MM.1S (cell line): ENCODE data around the gene MED13L.

ENCODE experiments used
- DNase-seq: peaks from one replicate; pipeline ENCODE4 v3.0.0-alpha.2; 2015
- H2AFZ ChIP-seq: fragments of 300-600 bp; sonication (generic); 2 replicates; pipeline ENCODE4 v1.6.0; 2016; ENCODE audit warnings: antibody characterized with exemption, low read length
- H3F3A ChIP-seq: fragments of 300-600 bp; sonication (generic); 2 replicates; pipeline ENCODE4 v1.6.1; 2016; ENCODE audit warnings: mild to moderate bottlenecking, antibody characterized with exemption, low read length, moderate library complexity, mixed read lengths; ENCODE audit not compliant: insufficient read depth
- H3K27ac ChIP-seq: fragments of 300-600 bp; sonication (generic); 2 replicates; pipeline ENCODE4 v1.5.1; 2016; ENCODE audit warnings: mild to moderate bottlenecking, low read length
- H3K27me3 ChIP-seq: fragments of 300-600 bp; sonication (generic); replicated peaks from 2 replicates; pipeline ENCODE4 v1.6.0; 2016; ENCODE audit warnings: low read length; ENCODE audit not compliant: insufficient read depth
- H3K36me3 ChIP-seq: fragments of 300-600 bp; sonication (generic); replicated peaks from 2 replicates; pipeline ENCODE4 v1.6.1; 2016; ENCODE audit warnings: mild to moderate bottlenecking, low read length, mixed read lengths; ENCODE audit not compliant: insufficient read depth
- H3K4me1 ChIP-seq: fragments of 300-600 bp; sonication (generic); 2 replicates; pipeline ENCODE4 v1.6.1; 2016; ENCODE audit warnings: low read length, mixed read lengths
- H3K4me2 ChIP-seq: fragments of 300-600 bp; sonication (generic); 2 replicates; pipeline ENCODE4 v1.6.0; 2016; ENCODE audit warnings: low read depth, low read length
- H3K4me3 ChIP-seq: fragments of 300-600 bp; sonication (generic); 2 replicates; pipeline ENCODE4 v1.5.1; 2016; ENCODE audit warnings: low read length, mixed read lengths
- H3K79me2 ChIP-seq: fragments of 300-600 bp; sonication (generic); 2 replicates; pipeline ENCODE4 v1.6.1; 2016; ENCODE audit warnings: mixed run types, low read length, mixed read lengths
- H3K9ac ChIP-seq: fragments of 300-600 bp; sonication (generic); 2 replicates; pipeline ENCODE4 v1.6.1; 2016; ENCODE audit warnings: low read length, mixed read lengths
- H3K9me2 ChIP-seq: fragments of 300-600 bp; sonication (generic); replicated peaks from 2 replicates; pipeline ENCODE4 v1.6.1; 2016; ENCODE audit warnings: mild to moderate bottlenecking, low read length, mixed read lengths; ENCODE audit not compliant: insufficient read depth
- H3K9me3 ChIP-seq: fragments of 300-600 bp; sonication (generic); replicated peaks from 2 replicates; pipeline ENCODE4 v1.6.1; 2016; ENCODE audit warnings: mild to moderate bottlenecking, low read length, mixed read lengths; ENCODE audit not compliant: insufficient read depth
- H4K20me1 ChIP-seq: fragments of 300-600 bp; sonication (generic); 2 replicates; pipeline ENCODE4 v1.6.1; 2016; ENCODE audit warnings: mild to moderate bottlenecking, low read length, moderate library complexity, mixed read lengths; ENCODE audit not compliant: insufficient read depth
- EZH2 ChIP-seq: fragments of 300-600 bp; sonication (generic); optimal IDR thresholded peaks from 2 replicates; pipeline ENCODE3; 2017; ENCODE audit warnings: low read depth, mild to moderate bottlenecking, antibody characterized with exemption, low read length, mixed read lengths
- EZH2phosphoT487 ChIP-seq: fragments of 300-600 bp; sonication (generic); IDR thresholded peaks from 2 replicates; pipeline ENCODE4 v1.6.1; 2018; ENCODE audit warnings: antibody characterized with exemption, low read length
- TF ChIP-seq, protein P1 (sequence below): fragments of 300-600 bp; sonication (generic); IDR thresholded peaks from 2 replicates; pipeline ENCODE4 v1.5.1; 2016; ENCODE audit warnings: antibody characterized with exemption, low read length, mixed read lengths

Gene MED13L

DNA sequence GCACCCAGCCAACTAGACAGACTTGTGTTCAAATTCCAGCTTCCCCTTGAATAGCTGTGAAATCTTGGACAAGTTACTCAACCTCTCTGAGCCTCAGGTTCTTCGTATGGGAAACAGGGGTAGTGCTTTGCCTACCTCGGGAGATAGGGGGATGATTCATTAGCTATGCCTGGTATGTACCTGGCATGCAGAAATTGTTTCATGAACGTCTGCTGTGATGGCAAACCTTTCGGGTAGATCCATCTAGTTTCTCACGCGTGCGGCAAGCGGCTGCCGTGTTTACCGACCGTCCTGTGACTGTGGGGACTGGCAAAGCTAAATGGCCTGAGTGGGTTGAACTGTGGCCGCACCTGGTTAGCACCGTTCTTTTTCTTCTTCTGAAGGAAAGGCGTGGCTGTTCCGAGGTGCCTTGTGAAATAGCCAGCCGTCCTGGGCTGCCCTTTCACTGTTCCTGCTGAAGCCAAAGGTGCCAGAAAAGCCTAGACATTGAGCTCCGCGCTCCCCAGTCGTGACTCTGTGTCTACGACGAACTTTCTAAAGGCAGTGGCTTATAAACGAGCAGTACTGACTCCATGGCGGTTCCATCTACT lies 40.6 kb upstream of the MED13L start:
- H3K4me2 ChIP-seq = no peak overlapping the region
- no peaks in the 10 kb centered on the region for H3F3A ChIP-seq
- no peaks in the 10 kb centered on the region for H4K20me1 ChIP-seq
- H3K4me1 ChIP-seq = peaks cover 19% of the 10 kb centered on the region
- no peaks in the 10 kb centered on the region for H3K27me3 ChIP-seq
- H3K4me3 ChIP-seq = no peak overlapping the region
- H3K9me3 ChIP-seq = no peaks in the 10 kb centered on the region
- H3K36me3 ChIP-seq = no peaks in the 10 kb centered on the region
- H3K9me2 ChIP-seq = no peaks in the 10 kb centered on the region
- no peaks in the 10 kb centered on the region for H3K79me2 ChIP-seq
- H3K9ac ChIP-seq = no peak overlapping the region
- no peak for DNase-seq
- no peak overlapping the region for H3K27ac ChIP-seq
- no peak overlapping the region for H2AFZ ChIP-seq
- TF ChIP-seq EZH2 (no peak), EZH2phosphoT487 (no peak)
- TF ChIP-seq, protein P1, sequence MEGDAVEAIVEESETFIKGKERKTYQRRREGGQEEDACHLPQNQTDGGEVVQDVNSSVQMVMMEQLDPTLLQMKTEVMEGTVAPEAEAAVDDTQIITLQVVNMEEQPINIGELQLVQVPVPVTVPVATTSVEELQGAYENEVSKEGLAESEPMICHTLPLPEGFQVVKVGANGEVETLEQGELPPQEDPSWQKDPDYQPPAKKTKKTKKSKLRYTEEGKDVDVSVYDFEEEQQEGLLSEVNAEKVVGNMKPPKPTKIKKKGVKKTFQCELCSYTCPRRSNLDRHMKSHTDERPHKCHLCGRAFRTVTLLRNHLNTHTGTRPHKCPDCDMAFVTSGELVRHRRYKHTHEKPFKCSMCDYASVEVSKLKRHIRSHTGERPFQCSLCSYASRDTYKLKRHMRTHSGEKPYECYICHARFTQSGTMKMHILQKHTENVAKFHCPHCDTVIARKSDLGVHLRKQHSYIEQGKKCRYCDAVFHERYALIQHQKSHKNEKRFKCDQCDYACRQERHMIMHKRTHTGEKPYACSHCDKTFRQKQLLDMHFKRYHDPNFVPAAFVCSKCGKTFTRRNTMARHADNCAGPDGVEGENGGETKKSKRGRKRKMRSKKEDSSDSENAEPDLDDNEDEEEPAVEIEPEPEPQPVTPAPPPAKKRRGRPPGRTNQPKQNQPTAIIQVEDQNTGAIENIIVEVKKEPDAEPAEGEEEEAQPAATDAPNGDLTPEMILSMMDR = no peak

DNA sequence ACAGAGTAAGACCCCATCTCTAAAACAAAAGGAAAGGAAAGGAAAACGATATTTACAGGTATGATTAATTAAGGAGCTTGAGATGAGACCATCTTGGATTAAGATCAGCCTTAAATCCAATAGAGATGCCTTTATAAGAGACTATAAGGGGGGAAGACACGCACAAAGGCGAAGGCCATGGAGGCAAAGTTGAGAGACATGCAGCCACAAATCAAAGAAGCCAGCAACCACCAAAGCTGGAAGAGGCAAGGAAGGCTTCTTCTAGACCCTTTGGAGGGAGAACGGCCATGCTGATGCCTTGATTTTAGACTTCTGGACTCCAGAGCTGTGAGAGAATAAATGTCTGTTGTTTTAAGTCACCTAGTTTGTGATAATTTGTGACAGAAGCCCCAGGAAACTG lies 39.6 kb upstream of the MED13L start:
- H3K9me2 ChIP-seq = no peaks in the 10 kb centered on the region
- no peaks in the 10 kb centered on the region for H4K20me1 ChIP-seq
- H3K27ac ChIP-seq = no peak overlapping the region
- no peaks in the 10 kb centered on the region for H3F3A ChIP-seq
- no peaks in the 10 kb centered on the region for H3K27me3 ChIP-seq
- H3K36me3 ChIP-seq = no peaks in the 10 kb centered on the region
- no peak for TF ChIP-seq EZH2phosphoT487
- TF ChIP-seq EZH2 = no peak
- TF ChIP-seq, protein P1 = no peak
- H3K4me2 ChIP-seq = no peak overlapping the region
- no peak overlapping the region for H2AFZ ChIP-seq
- H3K9me3 ChIP-seq = no peaks in the 10 kb centered on the region
- peaks cover 19% of the 10 kb centered on the region for H3K4me1 ChIP-seq
- no peaks in the 10 kb centered on the region for H3K79me2 ChIP-seq
- DNase-seq = no peak
- H3K4me3 ChIP-seq = no peak overlapping the region
- no peak overlapping the region for H3K9ac ChIP-seq

DNA sequence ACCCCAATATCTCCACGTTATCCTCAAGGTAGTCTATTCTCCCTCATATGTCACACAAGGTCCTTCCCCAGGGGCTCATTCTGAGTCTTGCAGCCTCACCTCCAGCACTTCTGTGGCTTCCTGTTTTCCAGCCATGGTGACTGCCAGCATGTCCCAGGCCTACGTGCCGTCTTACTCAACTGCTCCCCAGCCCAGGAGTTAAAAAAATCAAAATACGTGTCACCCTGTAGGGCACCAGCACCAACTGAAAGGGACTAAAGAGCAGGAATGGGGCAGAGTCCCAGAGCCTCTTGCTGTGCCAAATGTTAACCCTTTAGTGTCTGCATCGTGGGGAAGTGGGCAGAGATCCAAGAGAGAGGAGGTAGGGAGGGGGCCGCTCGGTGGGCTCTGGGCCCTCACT lies 37.0 kb upstream of the MED13L start:
- Histone ChIP-seq H3K9me3 (no peaks in the 10 kb centered on the region), H3F3A (no peaks in the 10 kb centered on the region), H3K4me3 (no peak overlapping the region), H3K4me2 (no peak overlapping the region), H3K9me2 (no peaks in the 10 kb centered on the region), H4K20me1 (no peaks in the 10 kb centered on the region), H3K27me3 (no peaks in the 10 kb centered on the region), H3K4me1 (peaks cover 11% of the 10 kb centered on the region), H3K79me2 (no peaks in the 10 kb centered on the region), H3K9ac (no peak overlapping the region), H3K36me3 (no peaks in the 10 kb centered on the region), H3K27ac (no peak overlapping the region), H2AFZ (no peak overlapping the region)
- DNase-seq = no peak
- no peak for TF ChIP-seq EZH2
- TF ChIP-seq, protein P1 = no peak
